ENCODE measurements around the gene EBP. TPM values are rescaled to one million over a fixed set of nuclear protein-coding genes. Genes with fewer than 3 reads are reported as not detected.

EBP gene
- total and polyA plus RNA-seq, 9 donors, result 15.4 to 117 (median 26.6) TPM

DNA sequence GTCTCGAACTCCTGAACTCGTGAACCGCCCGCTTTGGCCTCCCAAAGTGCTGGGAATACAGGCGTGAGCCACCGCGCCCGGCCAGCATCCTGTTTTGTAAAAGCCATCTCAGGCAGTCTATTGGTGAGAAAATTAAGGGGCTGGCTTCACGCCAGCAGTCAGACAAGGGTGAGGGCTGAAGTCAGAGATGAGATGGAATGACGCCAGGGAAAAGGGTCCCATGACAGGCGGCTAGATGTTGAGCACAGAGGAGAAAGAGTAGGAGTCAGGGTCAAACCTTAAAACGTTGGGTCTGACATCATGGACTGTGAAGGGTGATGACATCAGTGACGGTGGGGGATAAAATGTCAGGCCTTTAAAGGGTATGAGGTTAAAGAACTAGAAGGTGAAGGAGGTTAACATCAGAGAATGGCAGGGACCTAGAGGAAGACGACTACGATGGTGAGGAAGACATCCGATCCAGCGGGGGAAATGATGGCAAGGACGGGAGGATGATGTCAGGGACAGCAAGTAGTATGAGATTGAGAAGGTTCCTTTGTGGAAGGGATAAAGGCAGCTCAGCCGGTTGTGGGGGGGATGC is 52.2 kb downstream of the EBP start:
- no peaks in the 10 kb centered on the region for H3K4me1 ChIP-seq (ENCODE audit: insufficient read depth)
- no peaks in the 10 kb centered on the region for H3K27me3 ChIP-seq
- no peaks in the 10 kb centered on the region for H3K36me3 ChIP-seq
- peak; percentile 48 to 69 (median 54) for DNase-seq
- intact Hi-C loops (cut with DNase I), result no loop called here
- TF ChIP-seq, protein P1, sequence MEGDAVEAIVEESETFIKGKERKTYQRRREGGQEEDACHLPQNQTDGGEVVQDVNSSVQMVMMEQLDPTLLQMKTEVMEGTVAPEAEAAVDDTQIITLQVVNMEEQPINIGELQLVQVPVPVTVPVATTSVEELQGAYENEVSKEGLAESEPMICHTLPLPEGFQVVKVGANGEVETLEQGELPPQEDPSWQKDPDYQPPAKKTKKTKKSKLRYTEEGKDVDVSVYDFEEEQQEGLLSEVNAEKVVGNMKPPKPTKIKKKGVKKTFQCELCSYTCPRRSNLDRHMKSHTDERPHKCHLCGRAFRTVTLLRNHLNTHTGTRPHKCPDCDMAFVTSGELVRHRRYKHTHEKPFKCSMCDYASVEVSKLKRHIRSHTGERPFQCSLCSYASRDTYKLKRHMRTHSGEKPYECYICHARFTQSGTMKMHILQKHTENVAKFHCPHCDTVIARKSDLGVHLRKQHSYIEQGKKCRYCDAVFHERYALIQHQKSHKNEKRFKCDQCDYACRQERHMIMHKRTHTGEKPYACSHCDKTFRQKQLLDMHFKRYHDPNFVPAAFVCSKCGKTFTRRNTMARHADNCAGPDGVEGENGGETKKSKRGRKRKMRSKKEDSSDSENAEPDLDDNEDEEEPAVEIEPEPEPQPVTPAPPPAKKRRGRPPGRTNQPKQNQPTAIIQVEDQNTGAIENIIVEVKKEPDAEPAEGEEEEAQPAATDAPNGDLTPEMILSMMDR (IDR thresholded peaks at IDR 0.05), result no peak
- TF ChIP-seq POLR2A (IDR thresholded peaks at IDR 0.05) (no peak), EP300 (IDR thresholded peaks at IDR 0.05) (no peak)
- WGBS, 3 donors, result 51 to 56% (median 53%) methylated on average over 19 of the region's 19 CpGs
- peak overlapping the region; percentile 93 to 95 for H3K27ac ChIP-seq
- H3K4me3 ChIP-seq, result peak overlapping the region; percentile 75
- no peaks in the 10 kb centered on the region for H3K9me3 ChIP-seq

DNA sequence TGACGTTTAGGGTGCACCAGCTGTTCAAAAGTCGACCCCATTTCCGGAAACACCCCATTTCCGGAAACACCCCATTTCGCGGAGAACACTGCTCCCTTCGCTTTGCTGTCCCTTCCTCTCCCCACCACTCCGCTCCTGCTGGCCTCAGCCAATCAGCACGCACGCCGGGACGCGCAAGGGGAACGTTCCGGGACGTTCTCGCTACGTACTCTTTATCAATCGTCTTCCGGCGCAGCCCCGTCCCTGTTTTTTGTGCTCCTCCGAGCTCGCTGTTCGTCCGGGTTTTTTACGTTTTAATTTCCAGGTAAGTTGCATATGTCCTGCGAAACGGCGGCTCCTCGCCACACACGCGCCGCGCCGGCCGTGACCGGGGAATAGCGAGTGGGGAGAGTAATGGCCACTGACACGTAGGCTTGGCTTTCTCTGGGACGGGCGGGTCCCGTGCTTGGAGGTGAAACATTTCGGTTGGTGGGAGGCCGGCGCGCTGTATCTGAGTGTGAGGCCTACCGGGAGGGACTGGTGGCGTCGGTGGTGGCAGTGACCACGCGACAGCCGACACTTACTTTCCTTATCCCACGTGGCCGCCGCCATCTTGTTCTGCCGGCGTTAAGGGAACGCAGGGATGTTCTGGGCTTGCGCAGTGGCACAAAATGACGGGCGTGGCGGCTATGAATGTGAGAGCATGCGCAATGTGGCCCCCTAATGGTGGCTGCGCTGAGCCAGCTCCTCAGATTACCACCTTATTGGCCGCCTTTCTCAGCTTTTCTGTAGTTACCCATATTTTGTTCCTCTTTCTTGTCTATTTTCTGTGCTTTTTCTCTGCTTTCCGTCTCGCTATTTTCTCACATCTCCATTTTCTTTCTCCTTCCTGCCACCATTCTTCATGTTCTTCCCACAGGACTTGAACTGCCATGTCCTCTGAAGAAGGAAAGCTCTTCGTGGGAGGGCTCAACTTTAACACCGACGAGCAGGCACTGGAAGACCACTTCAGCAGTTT is 53.0 kb downstream of the EBP start, which contains the start of gene RBM3:
RBM3 (plus strand) TSS at position 215 of the 997 bp plus-strand sequence; CDS start at position 912, 697 bp downstream.
- TF ChIP-seq EP300 (IDR thresholded peaks at IDR 0.05), result no peak
- peak; percentile 90 for TF ChIP-seq POLR2A (IDR thresholded peaks at IDR 0.05)
- TF ChIP-seq, protein P1 (IDR thresholded peaks at IDR 0.05), result peak in 2 of 3 donors; percentile 44 to 45
- intact Hi-C loops (cut with DNase I), result no loop called here
- 35 to 42% (median 36%) methylated on average over 71 of the region's 71 CpGs for WGBS, 3 donors

DNA sequence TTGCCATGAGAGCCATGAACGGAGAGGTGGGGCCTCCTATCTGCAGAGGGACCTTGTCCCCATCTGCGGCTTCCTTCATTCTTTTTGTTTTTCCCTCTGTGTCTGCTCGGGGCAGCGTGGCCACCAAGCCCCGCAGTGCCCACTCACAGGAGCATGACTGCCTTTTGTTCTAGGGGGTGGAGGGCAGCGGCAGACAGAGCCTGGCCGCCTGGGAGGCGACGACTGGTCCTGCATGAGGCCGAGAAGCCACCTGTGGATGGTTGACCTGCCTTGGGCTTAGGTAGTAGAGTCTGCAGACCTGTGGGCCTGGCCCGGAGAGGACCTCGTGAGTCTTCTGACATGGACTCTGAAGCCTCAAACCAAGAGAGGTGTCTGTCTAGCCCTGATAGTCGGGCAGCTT is 54.0 kb downstream of the EBP start:
- Histone ChIP-seq H3K36me3 (no peaks in the 10 kb centered on the region), H3K27ac (peak overlapping the region; percentile 93 to 95), H3K9me3 (no peaks in the 10 kb centered on the region), H3K4me1 (ENCODE audit: insufficient read depth) (no peaks in the 10 kb centered on the region), H3K27me3 (no peaks in the 10 kb centered on the region), H3K4me3 (peak overlapping the region; percentile 75)
- DNase-seq, result no peak
- 70 to 72% (median 70%) methylated on average over 13 of the region's 13 CpGs for WGBS, 3 donors
- intact Hi-C loops (cut with DNase I), result no loop called here
- no peak for TF ChIP-seq POLR2A (IDR thresholded peaks at IDR 0.05)
- TF ChIP-seq, protein P1 (IDR thresholded peaks at IDR 0.05), result no peak
- TF ChIP-seq EP300 (IDR thresholded peaks at IDR 0.05), result no peak

More for the DNA sequence above, 53.0 kb downstream of the EBP start, which contains the start of gene RBM3:
- Histone ChIP-seq H3K4me3 (peak within 1 kb of the TSS; percentile 75), H3K27me3 (no peaks in the 10 kb centered on the region), H3K36me3 (no peaks in the 10 kb centered on the region), H3K4me1 (ENCODE audit: insufficient read depth) (no peaks in the 10 kb centered on the region), H3K27ac (peak within 1 kb of the TSS; percentile 93 to 95), H3K9me3 (no peaks in the 10 kb centered on the region)
- DNase-seq, result peak; percentile 91 to 94 (median 91)

- Histone ChIP-seq H3K4me3 (no peak overlapping the region), H3K36me3 (no peaks in the 10 kb centered on the region), H3K9me3 (no peaks in the 10 kb centered on the region), H3K27me3 (no peaks in the 10 kb centered on the region), H3K4me1 (ENCODE audit: insufficient read depth) (no peaks in the 10 kb centered on the region), H3K27ac (no peak overlapping the region)
- intact Hi-C loops (cut with DNase I), result no loop called here
- TF ChIP-seq, protein P1 (IDR thresholded peaks at IDR 0.05), result no peak
- TF ChIP-seq POLR2A (IDR thresholded peaks at IDR 0.05) (no peak), EP300 (IDR thresholded peaks at IDR 0.05) (no peak)
- no peak for DNase-seq
- WGBS, 3 donors, result 59 to 64% (median 64%) methylated on average over 6 of the region's 6 CpGs
Observed at GRCh38 chrX:48576108-48576507, 54.5 kb downstream of the EBP start.
